Measurements from ENCODE around the gene SMAGP.

DNA sequence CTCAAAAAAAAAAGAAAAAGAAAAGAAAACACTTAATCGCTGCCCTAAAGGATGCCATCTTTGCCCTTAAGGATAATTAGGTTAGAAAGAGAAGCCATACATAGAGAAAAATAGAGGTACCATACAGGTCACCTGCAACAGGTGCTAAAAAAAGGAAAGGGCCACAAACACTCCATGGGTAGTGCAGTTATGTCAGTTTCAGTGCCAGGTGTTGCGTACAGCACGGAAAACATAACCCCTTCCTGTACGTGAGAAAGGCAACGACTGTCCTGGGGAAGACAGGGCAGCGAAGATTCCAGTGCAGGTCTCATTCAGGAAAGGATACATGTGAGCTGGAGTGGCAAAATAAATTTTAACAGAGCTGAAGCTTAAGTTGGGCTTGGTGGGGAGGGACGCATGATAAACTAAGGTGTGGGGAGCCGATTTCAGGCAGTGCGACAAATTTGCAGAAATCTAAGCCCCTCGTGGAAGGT lies 32.1 kb downstream of the SMAGP start:
- TF ChIP-seq MYC (IDR thresholded peaks at IDR 0.05; ENCODE audit: low read depth, low read length) = no peak
- no peak for TF ChIP-seq CTCF (IDR thresholded peaks at IDR 0.05; ENCODE audit: extremely low read depth in 1 of 2, insufficient read depth in 1 of 2, low read depth in 1 of 2, low read length in 2 of 2)
- no peak for TF ChIP-seq GATA2 (IDR thresholded peaks at IDR 0.05; ENCODE audit: insufficient read depth, insufficient read length, low read depth, low read length)
- no peak for TF ChIP-seq MAX (IDR thresholded peaks at IDR 0.05; ENCODE audit: insufficient read depth, insufficient read length)
- TF ChIP-seq EZH2 (IDR thresholded peaks at IDR 0.05; ENCODE audit: borderline replicate concordance, low read depth, low read length, severe bottlenecking) = no peak
- TF ChIP-seq POLR2A (IDR thresholded peaks at IDR 0.05; ENCODE audit: low read depth, low read length) = no peak
- no peak for TF ChIP-seq FOS (IDR thresholded peaks at IDR 0.05; ENCODE audit: borderline replicate concordance, insufficient read depth, low read length)
